ENCODE measurements around the gene TMEM62.

Gene TMEM62

DNA sequence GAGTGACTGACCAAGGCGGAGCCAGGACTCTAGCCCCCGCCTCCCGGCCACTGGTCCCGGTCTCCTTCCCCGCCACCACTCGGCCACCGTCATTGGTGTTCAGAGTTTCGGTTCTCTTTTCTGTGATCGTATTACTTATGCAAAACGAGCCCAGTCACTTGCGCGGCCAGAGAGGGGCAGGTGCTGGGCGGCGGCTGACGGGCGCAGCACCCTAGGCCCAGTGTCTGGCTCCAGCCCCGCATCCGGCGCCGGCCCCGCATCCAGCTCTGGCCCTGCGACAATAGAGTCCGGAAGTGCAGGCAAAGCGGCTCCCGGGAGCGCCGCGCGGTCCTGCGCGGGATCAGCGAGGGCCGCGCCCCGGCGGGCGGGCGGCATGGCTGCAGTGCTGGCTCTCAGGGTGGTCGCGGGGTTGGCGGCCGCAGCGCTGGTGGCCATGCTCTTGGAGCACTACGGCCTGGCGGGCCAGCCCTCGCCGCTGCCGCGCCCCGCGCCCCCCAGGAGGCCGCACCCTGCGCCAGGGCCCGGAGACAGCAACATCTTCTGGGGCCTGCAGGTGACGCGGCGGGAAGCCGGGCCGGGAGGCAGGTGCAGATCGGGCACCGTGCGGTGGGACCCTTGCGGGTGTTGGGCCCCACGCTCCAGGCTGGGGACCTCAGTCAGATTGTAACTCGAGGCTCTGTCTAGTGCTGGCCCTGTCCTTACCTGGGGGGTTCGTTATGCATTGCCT lies at the start of gene TMEM62:
TMEM62 (plus strand) TSS at position 157 of the 727 bp plus-strand sequence; CDS start at position 374, 217 bp downstream.
- in situ Hi-C loops (cut with HindIII; ENCODE audit: low sequenced_read_pairs) = no loop called here

DNA sequence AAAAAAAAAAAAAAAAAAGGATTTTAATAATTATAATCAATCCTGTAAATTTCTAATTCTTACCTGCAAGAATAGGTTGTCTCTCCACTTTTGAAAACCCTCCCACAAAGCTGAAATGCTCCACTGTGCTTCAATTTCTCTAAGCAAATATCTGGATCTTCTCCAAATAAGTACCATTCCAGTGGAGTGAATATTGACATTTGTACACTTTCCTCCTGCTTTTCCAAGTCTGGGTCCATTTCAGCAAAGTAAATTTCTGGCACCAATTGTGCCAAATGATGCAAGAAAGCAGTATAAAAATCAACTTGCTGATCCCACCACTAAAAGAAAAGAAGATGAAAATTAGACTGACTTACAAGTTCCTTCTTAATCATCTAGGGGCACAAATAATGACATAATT lies 47.5 kb upstream of the TMEM62 start:
- in situ Hi-C loops (cut with HindIII; ENCODE audit: low sequenced_read_pairs) = no loop called here

DNA sequence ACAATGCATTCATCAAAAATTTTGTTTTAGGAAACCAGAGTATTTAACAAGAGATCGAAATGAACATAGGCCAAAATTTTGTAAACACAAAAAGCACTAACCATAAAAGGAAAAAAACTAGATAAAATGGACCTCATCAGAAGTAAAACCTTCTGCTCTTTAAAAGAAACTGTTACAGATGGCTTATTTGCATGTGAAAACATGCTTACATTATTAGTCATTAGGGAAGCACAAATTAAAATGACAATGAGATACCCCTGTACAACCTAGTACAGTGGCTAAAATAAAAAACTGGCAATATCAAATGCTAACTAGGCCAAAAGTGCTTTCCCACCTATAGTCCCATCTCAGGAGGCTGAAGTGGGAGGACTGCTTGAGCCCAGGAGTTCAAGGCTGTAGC lies 46.8 kb upstream of the TMEM62 start:
- in situ Hi-C loops (cut with HindIII; ENCODE audit: low sequenced_read_pairs) = no loop called here

DNA sequence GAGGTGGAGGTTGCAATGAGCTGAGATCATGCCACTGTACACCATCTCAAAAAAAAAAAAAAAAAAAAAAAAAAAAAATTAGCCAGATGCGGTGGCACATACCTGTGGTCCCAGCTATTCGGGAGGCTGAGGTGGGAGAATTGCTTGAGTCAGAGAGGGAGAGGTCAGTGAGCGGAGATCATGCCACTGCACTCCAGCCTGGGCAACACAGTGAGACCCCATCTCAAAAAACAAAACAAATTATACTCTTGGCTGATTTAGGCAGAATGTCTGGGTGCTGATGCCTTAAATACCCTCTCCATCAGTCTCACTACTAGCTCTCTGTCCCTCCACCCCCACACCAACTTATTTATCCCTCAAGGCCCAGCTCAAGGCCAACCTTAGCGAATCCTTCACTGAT lies 41.5 kb upstream of the TMEM62 start:
- in situ Hi-C loops (cut with HindIII; ENCODE audit: low sequenced_read_pairs) = no loop called here

DNA sequence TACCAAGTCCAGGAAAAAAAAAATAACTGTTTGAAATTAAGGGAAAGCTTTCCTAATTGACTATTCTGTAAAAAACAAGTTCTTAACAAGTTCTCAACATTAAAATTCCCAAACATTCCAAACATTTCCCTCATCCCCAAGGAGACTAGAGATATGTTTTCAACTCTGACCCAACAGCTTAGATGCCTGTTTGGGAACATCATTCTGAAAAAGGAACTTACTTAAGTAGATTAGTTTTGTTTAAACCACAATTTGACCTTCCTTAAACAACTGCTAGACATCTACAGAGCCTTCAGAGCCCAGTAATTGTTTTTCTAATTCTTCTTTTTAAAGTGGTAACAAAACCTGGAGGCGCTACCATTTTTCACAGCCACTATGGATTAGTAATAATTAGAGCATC lies 40.4 kb upstream of the TMEM62 start:
- in situ Hi-C loops (cut with HindIII; ENCODE audit: low sequenced_read_pairs) = no loop called here

DNA sequence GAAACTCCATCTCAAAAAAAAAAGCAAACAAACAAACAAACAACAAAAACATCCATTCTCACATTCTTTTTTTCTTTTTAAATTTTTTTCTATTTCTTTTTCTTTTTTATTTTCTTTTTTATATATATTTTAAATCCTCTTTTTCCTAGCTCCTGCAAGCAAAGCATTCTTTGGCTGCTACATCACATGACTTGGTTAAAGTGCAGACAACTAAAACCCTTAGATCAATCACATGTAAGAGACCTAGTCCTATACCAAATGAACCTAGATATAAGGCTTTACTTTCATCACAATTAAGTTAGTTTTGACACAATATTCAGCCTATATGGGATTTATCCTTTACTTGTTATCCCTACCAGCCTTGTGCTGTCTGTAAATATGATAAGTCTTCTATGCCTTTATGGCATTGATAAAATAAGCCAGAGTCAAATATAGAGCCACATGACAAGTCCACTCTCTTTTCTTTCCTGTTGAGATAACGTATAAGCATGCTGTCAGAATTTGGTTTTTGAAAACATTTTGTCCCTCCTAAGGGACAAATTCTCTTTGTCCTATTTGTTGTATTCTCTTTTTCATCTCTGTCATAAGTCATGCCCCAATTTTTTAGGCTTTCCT lies 38.9 kb upstream of the TMEM62 start:
- in situ Hi-C loops (cut with HindIII; ENCODE audit: low sequenced_read_pairs) = no loop called here

DNA sequence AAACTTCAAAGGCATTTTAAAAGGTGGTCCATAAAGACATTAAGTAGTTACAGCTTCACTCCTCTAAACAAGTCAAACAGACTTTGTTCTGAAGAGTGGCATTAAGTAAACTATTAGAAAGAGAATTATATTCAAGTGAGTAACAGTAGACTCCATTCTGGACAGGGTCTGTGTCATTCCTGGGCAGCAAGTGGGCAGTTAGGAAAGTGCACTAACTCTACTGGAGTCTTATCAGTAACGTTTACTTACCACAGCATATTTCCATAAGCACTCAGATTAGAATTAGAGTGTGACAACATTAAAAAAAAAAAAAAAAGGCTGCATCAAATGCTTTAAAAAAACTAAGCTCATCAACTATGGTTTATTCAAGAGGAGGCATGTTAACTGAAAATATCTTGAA lies 38.1 kb upstream of the TMEM62 start:
- in situ Hi-C loops (cut with HindIII; ENCODE audit: low sequenced_read_pairs) = no loop called here

DNA sequence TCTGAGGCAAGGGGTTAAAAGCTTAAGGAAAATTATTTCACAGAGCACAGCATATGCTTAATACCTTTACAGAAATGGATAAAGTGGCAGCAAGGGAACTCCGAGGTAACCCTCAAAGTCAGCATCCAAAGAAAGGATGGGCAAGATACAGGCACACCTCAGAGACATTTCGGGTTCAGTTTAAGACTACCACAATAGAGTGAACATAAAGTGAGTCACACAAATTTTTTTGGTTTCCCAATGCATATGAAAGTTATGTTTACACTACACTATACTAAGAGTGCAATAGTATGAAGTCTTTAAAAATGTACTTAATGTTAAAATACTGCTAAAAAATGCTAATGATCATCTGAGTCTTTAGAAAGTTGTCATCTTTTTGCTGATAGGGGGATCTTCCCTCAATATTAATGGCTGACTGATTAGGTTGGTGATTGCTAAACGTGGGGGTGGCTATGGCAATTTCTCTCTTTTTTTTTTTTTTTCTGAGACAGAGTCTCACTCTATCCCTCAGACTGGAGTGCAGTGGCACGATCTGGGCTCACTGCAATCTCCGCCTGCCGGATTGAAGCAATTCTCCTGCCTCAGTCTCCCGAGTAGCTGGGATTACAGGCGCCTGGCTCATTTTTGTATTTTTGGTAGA lies 37.6 kb upstream of the TMEM62 start:
- in situ Hi-C loops (cut with HindIII; ENCODE audit: low sequenced_read_pairs) = no loop called here

DNA sequence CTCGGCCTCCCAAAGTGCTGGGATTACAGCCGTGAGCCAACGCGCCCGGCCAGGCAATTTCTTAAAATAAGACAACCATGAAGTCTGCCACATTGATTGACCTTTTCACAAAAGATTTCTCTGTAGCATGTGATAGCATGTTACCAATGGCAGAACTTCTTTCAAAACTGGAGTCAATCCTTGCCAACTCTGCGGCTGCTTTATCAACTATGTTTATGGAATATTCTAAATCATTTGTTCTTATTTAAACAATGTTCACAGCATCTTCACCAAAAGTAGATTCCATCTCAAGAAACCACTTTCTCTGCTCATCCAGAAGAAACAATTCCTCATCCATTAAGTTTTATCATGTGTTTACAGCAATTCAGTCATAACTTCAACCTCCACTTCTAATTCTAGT lies 37.0 kb upstream of the TMEM62 start:
- in situ Hi-C loops (cut with HindIII; ENCODE audit: low sequenced_read_pairs) = no loop called here

DNA sequence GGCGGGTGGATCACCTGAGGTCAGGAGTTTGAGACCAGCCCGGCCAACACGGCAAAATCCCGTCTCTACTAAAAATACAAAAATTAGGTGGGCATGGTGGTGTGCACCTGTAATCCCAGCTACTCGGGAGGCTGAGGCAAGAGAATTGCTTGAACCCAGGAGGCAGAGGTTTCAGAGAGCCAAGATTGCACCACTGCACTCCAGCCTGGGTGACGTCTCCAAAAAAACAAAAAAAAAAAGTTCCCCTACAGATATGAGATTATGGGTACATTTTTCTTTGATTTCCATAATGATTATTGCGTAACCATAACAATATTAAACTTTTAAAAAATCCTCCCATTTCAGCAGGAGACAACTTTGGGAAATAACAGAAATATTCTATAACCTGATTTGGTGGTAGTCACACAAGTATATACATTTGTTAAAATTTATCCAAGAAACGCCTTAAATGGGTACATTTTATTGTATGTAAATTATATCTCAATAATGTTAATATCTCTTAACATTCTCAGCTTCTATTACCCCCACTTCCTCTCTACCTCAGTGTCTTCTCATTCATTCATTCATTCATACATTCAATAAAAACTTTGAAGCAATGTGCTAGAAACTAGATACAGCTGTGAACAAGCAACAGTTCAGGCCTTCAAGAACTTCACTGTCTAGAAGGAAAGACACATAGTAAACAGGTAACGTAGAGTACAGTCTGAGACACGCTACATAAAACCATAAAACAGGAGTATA lies 34.1 kb upstream of the TMEM62 start:
- in situ Hi-C loops (cut with HindIII; ENCODE audit: low sequenced_read_pairs) = no loop called here

DNA sequence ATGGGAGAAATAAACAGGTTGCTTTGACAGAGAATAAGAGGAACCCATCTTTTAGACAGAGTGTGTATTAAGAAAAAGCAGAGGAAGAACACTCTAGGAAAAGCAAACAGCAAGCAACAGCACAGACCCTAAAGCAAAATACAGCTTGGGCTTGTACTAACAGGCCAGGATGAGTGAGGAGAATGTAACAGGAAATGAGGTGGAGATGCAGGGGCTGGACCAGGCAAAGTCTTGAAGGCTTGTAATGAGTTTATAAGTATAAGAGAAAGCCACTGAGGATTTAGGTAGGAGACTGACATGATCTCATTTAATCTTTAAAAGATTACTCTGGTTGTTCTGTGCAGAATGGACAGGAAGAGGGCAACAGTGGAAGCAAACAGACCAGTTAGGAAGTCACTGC lies 32.4 kb upstream of the TMEM62 start:
- in situ Hi-C loops (cut with HindIII; ENCODE audit: low sequenced_read_pairs) = no loop called here

DNA sequence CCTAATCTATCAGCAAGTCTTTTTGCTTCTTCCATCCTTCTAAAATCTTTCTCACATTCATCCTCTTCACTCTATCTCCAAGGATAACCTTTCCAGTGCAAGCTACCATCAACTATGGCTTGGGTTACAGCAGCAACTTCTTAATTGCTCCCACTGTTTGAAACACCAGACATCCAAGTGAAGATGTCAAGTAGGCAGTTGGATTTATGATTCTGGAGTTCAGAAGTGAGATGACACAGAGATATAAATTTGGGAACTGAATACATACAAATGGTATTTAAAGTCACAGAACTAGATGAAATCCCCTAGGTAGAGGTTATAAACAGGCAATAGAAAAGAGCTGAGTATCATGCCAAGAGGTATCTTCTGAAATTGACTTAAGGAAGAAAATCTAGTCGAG lies 31.2 kb upstream of the TMEM62 start:
- in situ Hi-C loops (cut with HindIII; ENCODE audit: low sequenced_read_pairs) = no loop called here

DNA sequence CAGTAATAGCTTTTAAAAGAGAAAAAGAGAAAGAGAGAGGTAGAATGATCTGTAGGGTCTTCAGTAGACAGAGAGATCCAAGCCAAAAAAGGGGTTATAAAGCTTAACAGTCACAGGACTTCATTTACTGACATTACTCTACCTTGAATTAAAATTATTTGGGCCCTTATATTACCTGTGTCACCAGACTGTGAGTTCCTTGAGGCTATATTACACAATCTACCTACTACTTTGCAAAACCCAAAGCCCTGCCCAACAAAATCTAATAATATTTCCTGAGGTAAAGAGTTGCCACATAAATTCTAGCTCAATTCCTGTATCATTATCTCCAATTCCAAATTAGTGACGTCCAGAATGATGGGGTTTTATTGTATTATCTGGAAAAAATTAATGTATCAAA lies 29.5 kb upstream of the TMEM62 start:
- in situ Hi-C loops (cut with HindIII; ENCODE audit: low sequenced_read_pairs) = no loop called here

DNA sequence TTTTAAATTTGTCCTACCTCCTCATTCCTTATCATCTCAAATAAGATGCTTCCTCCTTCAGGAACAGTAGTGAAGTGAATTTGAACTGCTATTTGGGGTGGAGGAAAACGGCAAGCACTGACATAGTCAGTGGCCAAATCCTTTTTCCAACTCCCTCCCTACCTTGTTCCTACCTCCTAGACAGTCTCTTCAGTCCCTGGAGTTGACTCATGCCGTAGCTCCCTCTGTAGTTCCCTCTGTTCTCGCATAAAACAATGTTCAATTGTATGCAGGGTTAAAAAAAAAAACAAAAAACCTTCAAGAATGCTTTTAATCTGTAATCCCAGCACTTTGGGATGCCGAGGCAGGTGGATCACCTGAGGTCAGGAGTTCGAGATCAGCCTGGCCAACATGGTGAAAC lies 29.0 kb upstream of the TMEM62 start:
- in situ Hi-C loops (cut with HindIII; ENCODE audit: low sequenced_read_pairs) = no loop called here

DNA sequence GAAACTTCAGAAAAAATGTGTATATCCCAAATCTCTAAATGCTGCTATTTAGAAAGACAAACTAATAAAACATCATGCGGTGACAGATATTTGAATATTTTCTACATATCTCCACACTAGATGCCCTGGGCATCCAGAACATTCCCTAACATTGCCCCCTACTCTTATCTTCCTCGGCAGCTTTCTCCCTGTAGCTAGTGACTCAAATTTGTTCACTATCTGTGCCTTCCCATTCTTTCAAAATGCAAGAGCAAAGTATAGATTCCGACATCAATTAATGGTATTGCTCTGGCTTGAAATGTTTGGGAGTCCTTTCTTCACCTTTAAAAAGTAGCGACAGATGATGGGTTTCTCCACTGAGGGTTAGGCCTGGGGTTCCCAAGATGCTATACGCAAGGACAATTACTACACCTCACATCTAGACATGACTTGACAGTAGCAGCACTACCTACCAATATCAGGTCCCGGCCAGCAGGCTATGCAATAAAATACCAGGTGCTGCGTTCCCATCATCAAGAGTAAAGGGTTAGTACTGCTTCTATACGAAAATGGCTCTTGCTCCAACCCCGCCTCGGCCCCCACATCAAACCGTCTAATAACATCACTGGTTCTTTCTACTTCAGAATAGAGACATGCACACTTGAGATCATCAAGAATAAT lies 28.2 kb upstream of the TMEM62 start:
- in situ Hi-C loops (cut with HindIII; ENCODE audit: low sequenced_read_pairs) = no loop called here

DNA sequence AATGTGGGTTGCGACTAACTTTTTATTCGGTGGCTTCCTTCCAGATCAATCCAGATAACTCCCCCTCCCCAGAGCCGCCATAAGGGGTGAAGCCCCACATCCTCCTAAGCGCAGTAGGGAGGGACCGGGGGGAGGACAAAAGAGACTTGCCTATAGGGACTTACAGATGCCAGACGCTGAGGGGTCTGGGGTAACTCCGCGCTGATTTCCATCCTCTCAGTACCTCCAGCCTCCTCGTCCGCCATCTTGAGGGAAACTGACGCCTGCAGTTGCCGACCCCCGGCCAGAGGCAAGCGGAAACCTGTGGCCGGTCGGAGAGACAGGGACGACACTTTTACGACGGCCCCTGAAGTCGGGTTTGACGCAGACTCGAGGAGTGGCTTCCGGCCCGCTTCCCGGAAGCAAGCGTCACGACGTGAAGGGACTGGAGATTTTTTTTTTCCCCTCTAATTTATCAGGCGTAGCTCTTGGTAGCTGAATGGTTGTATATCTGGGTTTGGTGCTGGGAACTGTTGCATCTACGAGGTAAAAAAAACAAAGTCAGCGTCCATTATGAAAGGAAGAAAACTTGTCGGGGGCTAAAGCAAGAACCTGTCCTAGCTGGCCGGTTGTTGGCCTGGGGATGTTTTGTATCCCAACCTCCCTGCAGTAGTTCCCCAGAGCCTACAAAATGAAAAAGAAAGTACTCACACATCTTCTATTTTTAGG lies 27.5 kb upstream of the TMEM62 start, which contains the start of gene UBR1:
UBR1 (minus strand) TSS at position 261 of the 708 bp plus-strand sequence; CDS start at position 245, 16 bp downstream.
- in situ Hi-C loops (cut with HindIII; ENCODE audit: low sequenced_read_pairs) = no loop called here

DNA sequence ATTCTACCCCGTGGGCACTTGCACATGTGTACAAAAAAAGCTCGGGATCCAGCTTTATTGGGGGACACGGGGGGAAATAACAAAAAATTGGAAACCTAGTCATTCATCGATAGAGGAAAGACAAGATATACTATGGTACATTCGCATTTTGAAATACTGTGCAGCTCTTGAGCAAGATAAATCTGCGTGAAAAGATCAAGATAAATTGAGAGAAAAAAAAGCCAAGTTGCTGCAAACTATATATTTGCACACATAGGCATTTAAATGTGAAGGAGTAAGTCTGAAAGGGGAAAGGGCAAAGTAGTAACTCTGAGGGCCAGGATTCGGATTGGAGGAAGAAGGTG lies 26.9 kb upstream of the TMEM62 start:
- in situ Hi-C loops (cut with HindIII; ENCODE audit: low sequenced_read_pairs) = no loop called here

DNA sequence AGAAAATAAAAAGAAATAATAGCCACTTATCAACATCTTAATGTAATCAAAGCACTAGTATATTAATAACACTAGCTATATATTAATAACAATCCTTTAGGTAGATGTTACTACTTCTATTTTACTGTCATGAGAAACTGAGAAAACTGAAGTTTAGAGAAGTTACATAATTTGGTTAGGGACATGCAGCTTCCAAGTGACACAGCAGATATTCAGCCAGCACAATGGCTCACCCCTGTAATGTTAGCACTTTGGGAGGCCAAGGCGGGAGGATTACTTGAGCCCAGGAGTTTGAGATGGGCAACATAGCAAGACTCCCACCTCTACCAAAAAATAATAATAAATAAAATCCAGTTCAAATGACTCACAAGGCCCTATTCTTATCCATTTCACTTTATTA lies 25.6 kb upstream of the TMEM62 start:
- in situ Hi-C loops (cut with HindIII; ENCODE audit: low sequenced_read_pairs) = no loop called here

DNA sequence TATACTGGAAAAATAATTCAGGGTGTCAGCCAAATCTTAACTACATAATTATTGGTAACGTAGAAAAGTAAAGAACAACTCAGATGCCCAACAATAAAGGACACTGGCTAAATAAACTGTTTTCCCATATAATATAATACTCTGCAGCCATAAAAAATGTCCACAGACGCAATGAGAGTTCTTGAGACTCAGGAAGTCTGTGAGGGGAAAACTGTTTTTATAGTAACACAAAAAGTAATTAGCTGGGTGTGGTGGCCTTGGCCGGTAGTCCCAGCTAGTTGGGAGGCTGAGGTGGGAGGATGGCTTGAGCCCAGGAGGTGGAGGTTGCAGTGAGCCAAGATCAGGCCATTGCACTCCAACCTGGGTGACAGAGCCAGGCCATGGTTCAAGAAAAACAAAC lies 22.0 kb upstream of the TMEM62 start:
- in situ Hi-C loops (cut with HindIII; ENCODE audit: low sequenced_read_pairs) = no loop called here

DNA sequence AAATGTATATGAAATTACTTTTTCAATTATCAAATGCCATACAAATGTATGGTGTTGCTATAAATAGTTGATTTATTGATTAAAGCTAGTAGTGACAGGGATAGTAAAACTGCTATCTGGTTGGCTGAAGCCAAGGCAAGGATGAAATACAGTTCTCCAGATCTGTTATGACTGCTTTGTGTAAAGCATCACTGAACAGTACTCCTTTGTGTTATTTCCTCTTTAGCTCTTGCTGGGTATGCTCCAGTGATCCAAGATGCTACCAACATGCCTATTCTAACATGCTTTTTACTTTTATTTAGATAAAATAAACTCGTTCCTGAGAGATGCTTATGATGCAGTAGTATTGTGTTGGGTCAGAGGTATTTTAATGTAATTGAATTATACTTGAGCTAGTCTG lies 15.1 kb upstream of the TMEM62 start:
- in situ Hi-C loops (cut with HindIII; ENCODE audit: low sequenced_read_pairs) = no loop called here

DNA sequence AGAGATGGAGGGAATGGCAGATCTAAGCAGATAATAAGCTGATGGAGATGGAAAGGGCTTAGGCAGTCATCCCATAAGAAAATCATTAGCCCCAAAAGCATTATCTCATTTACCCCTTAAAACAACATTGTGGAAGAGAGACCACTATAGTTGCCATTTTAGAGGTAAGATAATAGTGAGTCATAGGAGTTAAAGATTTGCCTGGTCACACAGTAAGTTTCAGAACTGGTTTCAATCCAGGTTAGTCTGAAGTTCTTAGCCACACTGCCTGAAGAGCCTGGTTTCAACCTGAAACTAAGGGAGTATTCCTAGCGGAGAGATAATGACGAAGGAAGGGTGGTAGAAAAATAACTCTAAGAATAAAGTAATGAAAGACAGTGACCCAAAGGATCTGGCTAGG lies 14.6 kb upstream of the TMEM62 start:
- in situ Hi-C loops (cut with HindIII; ENCODE audit: low sequenced_read_pairs) = no loop called here
